Adrenal gland (tissue), 5 donors: ENCODE measurements around the gene LMBRD1.

ENCODE experiments used
- POLR2A ChIP-seq, 2 donors: fragments of 450-650 bp; IDR thresholded peaks; one replicate each; pipeline ENCODE4 v1.6.1; 2017; ENCODE audit warnings: antibody characterized with exemption in 2 of 2, mild to moderate bottlenecking in 2 of 2, moderate library complexity in 1 of 2
- TF ChIP-seq, protein P1 (sequence below), 6 experiments: fragments of 450-650 bp in 4 of 6; fragments of 200-600 bp in 2 of 6; sonication (generic) in 1 of 6; IDR thresholded peaks; 1 replicate in 5 of 6; 2 replicates in 1 of 6; pipeline versions ENCODE4 v1.5.1 to v1.8.0; 2016 to 2021; ENCODE audit warnings: antibody characterized with exemption in 6 of 6, mild to moderate bottlenecking in 2 of 6, moderate library complexity in 1 of 6
- donor health status: DM: no; HTN: no; CAD: no.

DNA sequence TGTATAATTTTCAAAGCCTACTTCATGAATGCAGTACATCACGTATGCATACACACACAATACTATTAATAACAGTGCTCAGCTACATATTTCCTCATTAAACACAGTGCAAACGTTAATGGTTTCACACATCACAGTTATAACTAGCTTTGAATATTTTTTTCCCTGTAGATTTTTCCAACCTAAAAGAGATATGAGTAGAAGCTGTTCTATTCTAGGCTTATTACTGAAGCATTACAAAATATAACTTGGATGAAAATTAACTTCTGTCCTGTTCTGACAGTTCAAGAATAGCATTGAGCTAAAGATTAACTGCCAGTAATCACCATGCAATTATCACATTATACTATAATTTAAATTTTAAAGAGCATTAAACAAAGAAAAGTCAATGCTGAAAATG is 6.2 kb downstream of the LMBRD1 start:
- TF ChIP-seq, protein P1, sequence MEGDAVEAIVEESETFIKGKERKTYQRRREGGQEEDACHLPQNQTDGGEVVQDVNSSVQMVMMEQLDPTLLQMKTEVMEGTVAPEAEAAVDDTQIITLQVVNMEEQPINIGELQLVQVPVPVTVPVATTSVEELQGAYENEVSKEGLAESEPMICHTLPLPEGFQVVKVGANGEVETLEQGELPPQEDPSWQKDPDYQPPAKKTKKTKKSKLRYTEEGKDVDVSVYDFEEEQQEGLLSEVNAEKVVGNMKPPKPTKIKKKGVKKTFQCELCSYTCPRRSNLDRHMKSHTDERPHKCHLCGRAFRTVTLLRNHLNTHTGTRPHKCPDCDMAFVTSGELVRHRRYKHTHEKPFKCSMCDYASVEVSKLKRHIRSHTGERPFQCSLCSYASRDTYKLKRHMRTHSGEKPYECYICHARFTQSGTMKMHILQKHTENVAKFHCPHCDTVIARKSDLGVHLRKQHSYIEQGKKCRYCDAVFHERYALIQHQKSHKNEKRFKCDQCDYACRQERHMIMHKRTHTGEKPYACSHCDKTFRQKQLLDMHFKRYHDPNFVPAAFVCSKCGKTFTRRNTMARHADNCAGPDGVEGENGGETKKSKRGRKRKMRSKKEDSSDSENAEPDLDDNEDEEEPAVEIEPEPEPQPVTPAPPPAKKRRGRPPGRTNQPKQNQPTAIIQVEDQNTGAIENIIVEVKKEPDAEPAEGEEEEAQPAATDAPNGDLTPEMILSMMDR (IDR thresholded peaks at IDR 0.05), result no peak
- no peak for TF ChIP-seq POLR2A (IDR thresholded peaks at IDR 0.05)
